ENCODE data around the gene SUGP1.

- TF ChIP-seq CTCF (IDR thresholded peaks at IDR 0.05; ENCODE audit: low read depth, low read length) (no peak), EZH2phosphoT487 (IDR thresholded peaks at IDR 0.05; ENCODE audit: low read depth) (no peak)
These were observed 11.9 kb downstream of the SUGP1 start for GRCh38 chr19:19308373-19308772.

All from OCI-LY3 (cell line).